ENCODE results near the gene ITIH4.
A peak's percentile ranks its signal among the peaks of the same experiment; 100 is the strongest.
"Not testable (repeated sequence)": the region's sequence is repeated elsewhere in the genome, so short reads cannot be mapped to it uniquely, and the experiment has no call there.

The ITIH4 gene

GRCh38 chr3:52782412-52783210 lies 47.9 kb downstream of the ITIH4 start:
- no peak for DNase-seq

GRCh38 chr3:52781741-52782140 lies 48.7 kb downstream of the ITIH4 start:
- DNase-seq = no peak

GRCh38 chr3:52779837-52780585 lies 50.5 kb downstream of the ITIH4 start:
- no peak for DNase-seq

- no peak for DNase-seq
Measured at GRCh38 chr3:52779011-52779836, 51.2 kb downstream of the ITIH4 start.

- no peak for DNase-seq
Measured at GRCh38 chr3:52777959-52778805, 52.3 kb downstream of the ITIH4 start.

GRCh38 chr3:52777127-52777958 lies 53.1 kb downstream of the ITIH4 start, which contains the start of gene ITIH1:
Gene ITIH1, plus strand, starts transcription at chr3:52777599. Its CDS starts 17 bp downstream, at chr3:52777616.
- no peak for DNase-seq

GRCh38 chr3:52776486-52776885 lies 54.0 kb downstream of the ITIH4 start:
- DNase-seq = not testable (repeated sequence)

GRCh38 chr3:52775877-52776276 lies 54.6 kb downstream of the ITIH4 start:
- DNase-seq = no peak

GRCh38 chr3:52774901-52775864 lies 55.3 kb downstream of the ITIH4 start:
- DNase-seq = no peak

GRCh38 chr3:52774066-52774713 lies 56.3 kb downstream of the ITIH4 start:
- no peak for DNase-seq

GRCh38 chr3:52773361-52774065 lies 57.0 kb downstream of the ITIH4 start:
- DNase-seq = no peak

- DNase-seq = no peak
Measured at GRCh38 chr3:52771702-52772101, 58.8 kb downstream of the ITIH4 start.

GRCh38 chr3:52771334-52771681 lies 59.2 kb downstream of the ITIH4 start:
- no peak for DNase-seq

- peak; percentile 35 to 92 (median 86) for DNase-seq
Measured at GRCh38 chr3:52770496-52771333, 59.8 kb downstream of the ITIH4 start, which contains the start of gene NEK4. Gene NEK4, minus strand, starts transcription at chr3:52770940. Its CDS starts 194 bp downstream, at chr3:52770746.

- DNase-seq = no peak
Measured at GRCh38 chr3:52769786-52770455, 60.6 kb downstream of the ITIH4 start.

- no peak for DNase-seq
Measured at GRCh38 chr3:52763466-52763865, 67.0 kb downstream of the ITIH4 start.
